CD14-positive monocyte (primary cell): Measurements from ENCODE around the gene FXYD4. TPM values are rescaled to one million over a fixed set of nuclear protein-coding genes. Genes with fewer than 3 reads are reported as not detected.

Source experiments
- DNase-seq, 3 donors: peaks; one replicate each; pipeline ENCODE4 v3.0.0-alpha.2; 2011 to 2022
- H2AFZ ChIP-seq: 2 replicates; pipeline ENCODE4 v1.6.0; 2012; ENCODE audit warnings: mild to moderate bottlenecking, low read depth, low read length, inconsistent platforms; ENCODE audit not compliant: insufficient read depth, poor library complexity, severe bottlenecking
- H3K27ac ChIP-seq, 2 donors: 1 replicate in 1 of 2; 2 replicates in 1 of 2; pipeline ENCODE4 v1.5.1; 2012 to 2013; ENCODE audit warnings: low read length in 2 of 2, control low read depth in 1 of 2, inconsistent platforms in 1 of 2, low read depth in 1 of 2, mild to moderate bottlenecking in 1 of 2
- H3K27me3 ChIP-seq, 2 donors: one replicate each; pipeline versions ENCODE4 v1.6.0 to v1.6.1; 2011 to 2013; ENCODE audit warnings: low read length in 2 of 2; ENCODE audit not compliant: control insufficient read depth in 2 of 2, insufficient read depth in 2 of 2
- H3K36me3 ChIP-seq, 2 donors: replicated peaks in 1 of 2; 1 replicate in 1 of 2; 2 replicates in 1 of 2; pipeline versions ENCODE4 v1.5.1 to v1.6.1; 2012 to 2013; ENCODE audit warnings: low read length in 2 of 2, control low read depth in 1 of 2, inconsistent platforms in 1 of 2, mild to moderate bottlenecking in 1 of 2; ENCODE audit not compliant: insufficient read depth in 2 of 2, control insufficient read depth in 1 of 2
- H3K4me1 ChIP-seq, 2 donors: 1 replicate in 1 of 2; 2 replicates in 1 of 2; pipeline versions ENCODE4 v1.5.1 to v1.6.1; 2012 to 2013; ENCODE audit warnings: low read length in 2 of 2, control low read depth in 1 of 2, inconsistent platforms in 1 of 2, mild to moderate bottlenecking in 1 of 2, moderate library complexity in 1 of 2; ENCODE audit not compliant: insufficient read depth in 2 of 2, control insufficient read depth in 1 of 2
- H3K4me2 ChIP-seq: replicated peaks from 2 replicates; pipeline ENCODE3; 2012; ENCODE audit warnings: low read length, moderate library complexity, mild to moderate bottlenecking; ENCODE audit not compliant: poor library complexity, severe bottlenecking; ENCODE audit errors: extremely low read depth
- H3K4me3 ChIP-seq, 3 experiments: fragments of 200-600 bp in 1 of 3; sonication (generic) in 1 of 3; replicated peaks in 1 of 3; 1 replicate in 2 of 3; 2 replicates in 1 of 3; pipeline ENCODE4 v1.5.1; 2011 to 2013; ENCODE audit warnings: low read length in 3 of 3, mild to moderate bottlenecking in 3 of 3, control low read depth in 2 of 3, low read depth in 2 of 3, inconsistent platforms in 1 of 3, moderate library complexity in 1 of 3
- H3K79me2 ChIP-seq: 2 replicates; pipeline ENCODE4 v1.6.0; 2012; ENCODE audit warnings: mild to moderate bottlenecking, control low read depth, inconsistent platforms, low read length, moderate library complexity; ENCODE audit not compliant: insufficient read depth
- H3K9ac ChIP-seq: 2 replicates; pipeline ENCODE4 v1.6.0; 2017; ENCODE audit warnings: low read length, mild to moderate bottlenecking; ENCODE audit not compliant: insufficient read depth, poor library complexity, severe bottlenecking
- H3K9me3 ChIP-seq, 2 donors: replicated peaks in 1 of 2; 1 replicate in 1 of 2; 2 replicates in 1 of 2; pipeline versions ENCODE4 v1.5.1 to v1.6.1; 2012 to 2013; ENCODE audit warnings: low read length in 2 of 2, control low read depth in 1 of 2; ENCODE audit not compliant: control insufficient read depth in 1 of 2, insufficient read depth in 1 of 2
- H4K20me1 ChIP-seq: 2 replicates; pipeline ENCODE4 v1.6.0; 2012; ENCODE audit warnings: mild to moderate bottlenecking, low read length, control low read depth, moderate library complexity; ENCODE audit not compliant: insufficient read depth
- H3K27ac Mint-ChIP-seq, 7 donors: one replicate each; pipeline ENCODE4 v1.8.0; 2020; ENCODE audit warnings: mild to moderate bottlenecking in 7 of 7, mixed read lengths in 7 of 7, moderate library complexity in 6 of 7, inconsistent platforms in 2 of 7
- H3K27me3 Mint-ChIP-seq, 3 donors: one replicate each; pipeline ENCODE4 v1.8.0; 2021 to 2022; ENCODE audit warnings: low read depth in 3 of 3, mild to moderate bottlenecking in 3 of 3, mixed read lengths in 3 of 3, moderate library complexity in 3 of 3, inconsistent platforms in 1 of 3
- H3K36me3 Mint-ChIP-seq, 2 donors: one replicate each; pipeline ENCODE4 v1.8.0; 2020; ENCODE audit warnings: mixed read lengths in 2 of 2, inconsistent platforms in 1 of 2, mild to moderate bottlenecking in 1 of 2
- H3K4me1 Mint-ChIP-seq: one replicate; pipeline ENCODE4 v1.8.0; 2020; ENCODE audit warnings: mild to moderate bottlenecking, mixed read lengths
- H3K4me3 Mint-ChIP-seq, 2 donors: one replicate each; pipeline ENCODE4 v1.8.0; 2020; ENCODE audit warnings: mild to moderate bottlenecking in 2 of 2, mixed read lengths in 2 of 2, moderate library complexity in 1 of 2
- H3K9me3 Mint-ChIP-seq, 7 donors: one replicate each; pipeline ENCODE4 v1.8.0; 2020 to 2022; ENCODE audit warnings: mixed read lengths in 7 of 7, mild to moderate bottlenecking in 6 of 7, moderate library complexity in 6 of 7, inconsistent platforms in 2 of 7
- WGBS: methylation state at CpG from one replicate; pipeline ENCODE4 v1.1.5; 2013; ENCODE audit warnings: missing lambda C conversion rate; ENCODE audit not compliant: insufficient coverage; 5-methylcytosine and 5-hydroxymethylcytosine counted together
- intact Hi-C, 2 donors: fragments of 100-400 bp; cut with micrococcal nuclease; formaldehyde crosslinking; loops; one replicate each; pipeline versions ENCODE4 v1.15.0 to v1.15.1; 2023
- polyA plus RNA-seq, 3 donors: library from polyadenylated mRNA; depleted of rRNA in 1 of 3; unstranded in 2 of 3; stranded (reverse) in 1 of 3; fragments of 300-500 nt in 2 of 3; fragments of >200 nt in 1 of 3; fragmentation: Illumina TruSeq in 2 of 3; gene quantifications; 1 replicate in 2 of 3; 2 replicates in 1 of 3; pipeline ENCODE4 v1.2.3, GENCODE V29; 2012 to 2021
- TF ChIP-seq, protein P1 (sequence below): fragments of 200-600 bp; IDR thresholded peaks from one replicate; pipeline ENCODE4 v1.8.0; 2022; ENCODE audit warnings: antibody characterized with exemption, mild to moderate bottlenecking

The FXYD4 gene
- polyA plus RNA-seq, 3 donors, result 0.16 TPM; not detected in 2

DNA sequence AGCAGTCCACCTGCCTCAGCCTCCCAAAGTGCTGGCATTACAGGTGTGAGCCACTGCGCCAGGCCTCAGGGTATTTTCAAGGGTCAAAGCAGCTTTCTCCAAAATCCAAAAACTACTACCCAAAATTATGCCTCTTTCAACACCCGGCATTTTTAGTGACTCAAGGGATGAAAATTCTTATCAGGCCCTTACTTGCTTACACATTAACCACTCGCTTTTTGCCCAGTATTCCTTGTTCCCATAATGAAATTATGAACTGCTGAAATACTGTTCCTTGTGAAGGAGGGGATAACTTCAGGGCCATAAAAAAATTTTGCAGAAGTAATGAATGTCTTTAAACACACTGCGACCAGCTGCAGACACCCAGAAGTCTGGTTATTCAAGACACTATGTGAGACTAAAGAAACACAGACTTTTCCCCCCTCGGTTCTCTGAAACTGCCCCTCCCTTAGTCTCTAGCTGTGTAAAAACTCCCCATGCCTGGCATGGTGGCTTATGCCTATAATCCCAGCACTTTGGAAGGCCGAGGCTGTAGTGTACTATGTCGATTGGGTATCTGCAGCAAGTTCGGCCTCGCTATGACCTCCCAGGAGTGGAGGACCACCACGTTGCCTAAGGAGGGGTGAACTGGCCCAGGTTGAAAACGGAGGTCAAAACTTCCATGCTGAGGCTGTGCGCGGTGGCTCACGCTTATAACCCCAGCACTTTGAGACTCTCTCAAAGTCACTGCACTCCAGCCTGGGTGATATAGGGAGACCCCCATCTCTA lies 12.0 kb downstream of the FXYD4 start:
- H3K4me2 ChIP-seq, result no peak overlapping the region
- H3K36me3 Mint-ChIP-seq, result peaks cover 28 to 33% of the 10 kb centered on the region in 2 donors
- peaks cover 29 to 38% of the 10 kb centered on the region in 2 donors for H3K36me3 ChIP-seq
- H3K27me3 ChIP-seq, result no peaks in the 10 kb centered on the region
- no peak overlapping the region for H3K9ac ChIP-seq
- H3K4me1 ChIP-seq, result no peaks in the 10 kb centered on the region
- no peak overlapping the region for H3K4me3 ChIP-seq
- intact Hi-C loops, result no loop called here
- H4K20me1 ChIP-seq, result peaks cover 46% of the 10 kb centered on the region
- H3K4me3 Mint-ChIP-seq, result no peak overlapping the region
- 92% methylated on average over 8 of the region's 14 CpGs for WGBS
- peak overlapping the region in 2 of 7 donors; percentile 36 to 46 for H3K27ac Mint-ChIP-seq
- H3K4me1 Mint-ChIP-seq, result no peaks in the 10 kb centered on the region
- no peaks in the 10 kb centered on the region for H3K9me3 Mint-ChIP-seq
- TF ChIP-seq, protein P1, sequence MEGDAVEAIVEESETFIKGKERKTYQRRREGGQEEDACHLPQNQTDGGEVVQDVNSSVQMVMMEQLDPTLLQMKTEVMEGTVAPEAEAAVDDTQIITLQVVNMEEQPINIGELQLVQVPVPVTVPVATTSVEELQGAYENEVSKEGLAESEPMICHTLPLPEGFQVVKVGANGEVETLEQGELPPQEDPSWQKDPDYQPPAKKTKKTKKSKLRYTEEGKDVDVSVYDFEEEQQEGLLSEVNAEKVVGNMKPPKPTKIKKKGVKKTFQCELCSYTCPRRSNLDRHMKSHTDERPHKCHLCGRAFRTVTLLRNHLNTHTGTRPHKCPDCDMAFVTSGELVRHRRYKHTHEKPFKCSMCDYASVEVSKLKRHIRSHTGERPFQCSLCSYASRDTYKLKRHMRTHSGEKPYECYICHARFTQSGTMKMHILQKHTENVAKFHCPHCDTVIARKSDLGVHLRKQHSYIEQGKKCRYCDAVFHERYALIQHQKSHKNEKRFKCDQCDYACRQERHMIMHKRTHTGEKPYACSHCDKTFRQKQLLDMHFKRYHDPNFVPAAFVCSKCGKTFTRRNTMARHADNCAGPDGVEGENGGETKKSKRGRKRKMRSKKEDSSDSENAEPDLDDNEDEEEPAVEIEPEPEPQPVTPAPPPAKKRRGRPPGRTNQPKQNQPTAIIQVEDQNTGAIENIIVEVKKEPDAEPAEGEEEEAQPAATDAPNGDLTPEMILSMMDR, result no peak
- H3K27me3 Mint-ChIP-seq, result no peaks in the 10 kb centered on the region
- H3K79me2 ChIP-seq, result peaks cover 17% of the 10 kb centered on the region
- H3K27ac ChIP-seq, result no peak overlapping the region
- no peaks in the 10 kb centered on the region for H3K9me3 ChIP-seq
- no peak for DNase-seq
- H2AFZ ChIP-seq, result no peak overlapping the region

DNA sequence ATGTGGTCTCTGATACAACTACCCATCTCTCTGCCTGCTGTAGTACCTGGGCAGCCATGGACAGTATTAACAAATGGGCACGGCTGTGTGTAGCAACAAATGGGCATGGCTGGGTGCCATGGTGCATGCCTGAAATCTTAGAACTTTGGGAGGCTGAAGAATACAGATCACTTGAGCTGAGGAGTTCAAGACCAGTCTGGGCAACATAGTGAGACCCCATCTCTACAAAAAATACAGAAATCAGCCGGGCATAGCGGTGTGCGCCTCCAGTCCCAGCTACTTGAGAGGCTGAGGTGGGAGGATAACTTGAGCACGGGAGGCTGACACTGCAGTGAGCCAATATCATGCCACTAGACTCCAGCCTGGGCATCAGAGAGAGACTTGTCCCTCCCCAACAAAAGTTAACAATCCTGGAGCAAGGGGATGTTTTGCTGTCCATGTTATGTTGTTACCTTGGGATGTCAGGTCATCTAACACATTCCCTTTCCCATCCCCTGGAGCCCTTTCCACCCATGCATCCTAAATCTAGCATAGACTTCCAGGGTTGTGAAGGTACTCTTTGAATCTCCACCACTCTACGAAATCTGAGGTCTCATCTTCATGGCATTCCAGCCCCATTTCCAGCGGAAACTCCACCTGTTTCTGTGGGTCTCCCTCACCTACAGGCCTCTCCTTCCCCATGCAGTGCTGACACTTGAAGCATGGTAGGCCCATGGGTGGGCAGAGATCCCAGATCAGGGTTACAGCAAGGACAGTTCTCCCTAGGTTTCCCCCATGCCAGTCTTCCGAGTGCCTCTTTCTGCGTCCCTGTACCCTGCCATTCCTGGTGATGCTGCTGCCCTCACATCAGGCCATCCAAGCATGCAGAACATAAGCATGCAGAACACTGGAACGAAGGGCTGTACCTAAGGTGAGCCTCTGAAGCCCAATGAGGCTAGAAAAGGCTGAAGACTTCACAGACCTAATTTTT lies 13.1 kb downstream of the FXYD4 start:
- Mint-ChIP-seq H3K27me3 (no peaks in the 10 kb centered on the region), H3K27ac (peak overlapping the region in 4 of 7 donors; percentile 15 to 73 (median 43)), H3K4me1 (no peaks in the 10 kb centered on the region), H3K4me3 (no peak overlapping the region), H3K9me3 (peaks cover 0 to 2% (median 0%) of the 10 kb centered on the region in 7 donors), H3K36me3 (peaks cover 39 to 43% of the 10 kb centered on the region in 2 donors)
- no peaks in the 10 kb centered on the region for H3K4me1 ChIP-seq
- intact Hi-C loops, result no loop called here
- H3K9me3 ChIP-seq, result no peaks in the 10 kb centered on the region
- no peaks in the 10 kb centered on the region for H3K27me3 ChIP-seq
- H2AFZ ChIP-seq, result no peak overlapping the region
- H3K4me3 ChIP-seq, result no peak overlapping the region
- no peak for DNase-seq
- H4K20me1 ChIP-seq, result peaks cover 57% of the 10 kb centered on the region
- no peak overlapping the region for H3K4me2 ChIP-seq
- TF ChIP-seq, protein P1, result no peak
- peaks cover 39 to 50% of the 10 kb centered on the region in 2 donors for H3K36me3 ChIP-seq
- no peak overlapping the region for H3K9ac ChIP-seq
- H3K27ac ChIP-seq, result peak overlapping the region in 1 of 2 donors; percentile 30
- WGBS, result 84% methylated on average over 3 of the region's 10 CpGs
- peaks cover 28% of the 10 kb centered on the region for H3K79me2 ChIP-seq
